GM18499 (cell line): ENCODE data around the gene PRRG3.
A peak's percentile ranks its signal among the peaks of the same experiment; 100 is the strongest.

Source experiments
- ATAC-seq: cut with Tn5 transposase; IDR thresholded peaks from one replicate; pipeline ENCODE4 v1.9.1; 2021; ENCODE audit warnings: moderate number of reproducible peaks; ENCODE audit not compliant: insufficient read depth, unreplicated experiment

The PRRG3 gene

GRCh38 chrX:151738751-151739150 lies 43.5 kb downstream of the PRRG3 start:
- no peak for ATAC-seq

- ATAC-seq: no peak
Measured at GRCh38 chrX:151741606-151742005, 46.3 kb downstream of the PRRG3 start.

- no peak for ATAC-seq
Measured at GRCh38 chrX:151742311-151742710, 47.1 kb downstream of the PRRG3 start.

- ATAC-seq: no peak
Measured at GRCh38 chrX:151743651-151744470, 48.6 kb downstream of the PRRG3 start.

- no peak for ATAC-seq
Measured at GRCh38 chrX:151745651-151746050, 50.4 kb downstream of the PRRG3 start.

- no peak for ATAC-seq
Measured at GRCh38 chrX:151746502-151746901, 51.2 kb downstream of the PRRG3 start.

- no peak for ATAC-seq
Measured at GRCh38 chrX:151750511-151750910, 55.3 kb downstream of the PRRG3 start.

- ATAC-seq: no peak
Measured at GRCh38 chrX:151752847-151753246, 57.6 kb downstream of the PRRG3 start.

GRCh38 chrX:151753313-151754046 lies 58.2 kb downstream of the PRRG3 start:
- ATAC-seq: peak; percentile 60

GRCh38 chrX:151754047-151754429 lies 58.8 kb downstream of the PRRG3 start:
- no peak for ATAC-seq

GRCh38 chrX:151754641-151755215 lies 59.5 kb downstream of the PRRG3 start:
- no peak for ATAC-seq
